AG08396 (cell line): Measurements from ENCODE around the gene FAM222A.
A peak's percentile ranks its signal among the peaks of the same experiment; 100 is the strongest.

ENCODE experiments used
- DNase-seq: peaks from one replicate; pipeline ENCODE4 v3.0.0; 2012; ENCODE audit warnings: low spot score, mixed read lengths

The FAM222A gene

DNA sequence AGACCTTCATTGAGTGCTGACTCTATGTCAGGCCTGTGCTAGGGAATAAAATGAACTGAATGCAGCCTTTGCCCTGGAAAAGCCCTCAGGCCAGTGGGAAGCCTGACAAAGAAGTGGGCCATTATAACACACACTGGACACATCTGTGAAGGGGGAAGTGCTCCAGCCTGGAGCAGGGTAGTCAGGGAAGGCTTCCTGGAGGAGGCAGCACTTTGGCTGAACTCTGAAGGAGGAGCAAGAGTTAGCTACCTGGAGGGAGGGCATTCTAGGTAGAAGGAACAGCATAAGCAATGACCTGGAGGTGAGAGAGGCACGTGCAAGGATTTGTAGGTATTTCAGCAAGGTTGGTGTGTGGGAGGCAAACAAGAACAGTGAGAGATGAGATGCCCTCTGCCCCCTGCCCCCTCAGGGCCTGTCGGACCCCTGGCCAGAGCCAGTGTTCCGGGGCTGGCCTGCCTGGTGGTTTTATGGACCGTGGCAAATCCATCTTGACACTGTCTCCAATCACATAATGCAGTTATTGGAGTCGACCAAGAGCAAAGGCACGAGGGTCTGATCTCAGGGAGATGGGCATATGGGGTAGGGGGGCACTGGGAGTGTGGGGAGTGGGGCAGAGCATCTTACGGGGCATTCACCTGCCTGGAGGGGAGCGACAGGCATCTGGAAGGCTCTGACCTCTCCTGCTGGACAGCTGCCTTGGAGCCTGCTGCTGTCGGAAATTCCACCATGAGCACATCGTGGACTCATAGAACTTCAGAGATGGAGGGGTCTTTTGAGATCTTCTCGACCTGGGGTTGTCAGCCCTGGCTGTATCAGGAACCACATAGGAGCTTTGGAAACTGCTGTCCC lies 2.7 kb upstream of the FAM222A start:
- peak; percentile 53 for DNase-seq

DNA sequence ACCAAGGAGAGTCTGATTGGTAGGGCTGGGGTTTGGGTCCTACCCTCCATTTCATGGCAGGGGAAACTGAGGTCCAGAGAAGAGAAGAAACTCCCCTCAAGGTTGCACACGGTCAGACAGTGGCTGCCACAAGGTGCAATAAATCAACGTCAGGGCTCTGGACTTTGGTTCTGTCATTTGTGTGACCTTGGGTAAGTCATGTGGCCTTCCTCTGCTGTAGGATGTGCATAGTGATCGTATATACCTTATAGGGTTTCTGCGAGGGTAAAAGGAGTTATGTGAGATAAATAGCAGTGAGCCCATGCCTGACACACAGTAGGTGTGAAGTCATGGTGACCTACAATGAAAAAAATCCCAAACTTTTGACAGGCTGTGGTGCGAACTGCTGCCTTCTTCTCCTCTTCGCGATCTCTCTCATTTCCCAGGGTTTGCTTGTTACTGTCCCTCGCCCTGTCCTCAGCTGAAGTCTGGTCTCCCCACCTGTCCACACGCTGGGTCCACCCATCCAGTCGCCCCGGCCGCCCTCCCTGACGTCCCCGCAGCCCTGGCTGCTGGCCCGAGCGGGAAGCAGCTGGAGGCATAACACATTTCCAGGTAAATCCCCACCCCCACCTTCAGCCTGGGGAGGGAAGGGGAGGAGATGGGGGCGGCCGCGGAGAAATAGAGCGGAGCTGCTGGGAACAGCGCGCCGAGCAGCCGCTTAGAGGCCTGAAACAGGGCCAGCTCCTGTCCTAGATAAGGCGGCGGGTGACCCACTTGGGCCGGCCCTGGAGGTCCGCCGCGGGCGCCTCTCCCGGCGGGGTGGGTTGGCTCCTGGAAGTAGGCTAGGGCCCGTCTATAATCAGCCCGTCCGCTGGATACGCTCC lies 1.8 kb upstream of the FAM222A start:
- no peak for DNase-seq

DNA sequence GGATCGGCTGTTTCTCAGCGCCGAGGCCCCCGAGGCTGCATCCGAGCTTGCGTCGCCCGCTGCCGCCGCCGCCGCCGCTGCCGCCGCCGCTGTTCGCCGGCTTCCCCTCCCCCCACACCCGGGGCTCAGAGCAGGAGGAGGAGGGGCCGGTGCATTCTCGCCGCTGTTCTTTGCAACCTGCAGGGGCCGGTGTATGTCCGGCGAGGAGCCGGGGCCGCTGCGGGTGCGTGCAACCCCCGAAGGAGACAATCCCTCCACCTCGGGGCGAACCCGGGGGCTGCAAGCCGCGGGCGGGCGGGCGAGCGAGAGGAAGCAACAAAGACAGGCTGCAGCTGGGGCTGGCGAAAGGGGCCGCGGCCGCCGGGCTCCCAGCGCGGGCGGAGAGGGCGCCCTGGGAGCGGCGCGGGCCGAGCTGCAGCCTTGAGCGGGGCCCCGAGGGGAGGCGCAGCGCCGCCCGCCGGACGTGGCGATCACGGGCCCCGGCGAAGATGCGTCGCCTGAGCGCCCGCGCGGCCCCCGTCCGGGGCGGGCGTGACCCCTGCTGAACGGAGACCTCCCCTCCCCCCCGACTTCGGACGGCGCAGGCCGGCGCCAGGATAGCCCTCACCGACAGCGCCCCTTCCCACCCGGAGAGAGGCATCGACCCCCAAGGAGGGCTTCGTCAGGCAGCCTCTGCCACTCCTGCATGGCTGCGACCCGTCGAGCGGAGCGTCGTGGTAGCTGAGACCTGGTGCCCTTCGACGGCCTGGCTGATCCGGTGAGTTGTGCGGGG lies 702 bp downstream of the FAM222A start:
- DNase-seq = peak; percentile 63

DNA sequence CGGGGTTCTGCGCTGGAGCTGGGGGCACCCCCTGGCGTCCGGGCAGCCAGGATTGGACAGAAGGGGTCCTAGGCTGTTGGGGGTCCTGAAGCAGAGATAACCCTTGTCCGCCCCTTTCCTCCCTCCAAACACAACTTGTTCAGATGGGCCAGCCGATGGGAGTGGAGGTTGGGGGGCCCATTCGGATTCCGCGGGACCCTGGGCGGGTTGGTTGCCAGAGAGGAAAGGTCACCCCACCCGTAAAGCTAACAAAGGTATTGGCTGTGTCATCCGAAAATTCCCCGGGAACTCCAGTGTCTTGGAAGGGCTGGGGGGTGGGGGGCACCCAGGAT lies 1.3 kb downstream of the FAM222A start:
- no peak for DNase-seq

DNA sequence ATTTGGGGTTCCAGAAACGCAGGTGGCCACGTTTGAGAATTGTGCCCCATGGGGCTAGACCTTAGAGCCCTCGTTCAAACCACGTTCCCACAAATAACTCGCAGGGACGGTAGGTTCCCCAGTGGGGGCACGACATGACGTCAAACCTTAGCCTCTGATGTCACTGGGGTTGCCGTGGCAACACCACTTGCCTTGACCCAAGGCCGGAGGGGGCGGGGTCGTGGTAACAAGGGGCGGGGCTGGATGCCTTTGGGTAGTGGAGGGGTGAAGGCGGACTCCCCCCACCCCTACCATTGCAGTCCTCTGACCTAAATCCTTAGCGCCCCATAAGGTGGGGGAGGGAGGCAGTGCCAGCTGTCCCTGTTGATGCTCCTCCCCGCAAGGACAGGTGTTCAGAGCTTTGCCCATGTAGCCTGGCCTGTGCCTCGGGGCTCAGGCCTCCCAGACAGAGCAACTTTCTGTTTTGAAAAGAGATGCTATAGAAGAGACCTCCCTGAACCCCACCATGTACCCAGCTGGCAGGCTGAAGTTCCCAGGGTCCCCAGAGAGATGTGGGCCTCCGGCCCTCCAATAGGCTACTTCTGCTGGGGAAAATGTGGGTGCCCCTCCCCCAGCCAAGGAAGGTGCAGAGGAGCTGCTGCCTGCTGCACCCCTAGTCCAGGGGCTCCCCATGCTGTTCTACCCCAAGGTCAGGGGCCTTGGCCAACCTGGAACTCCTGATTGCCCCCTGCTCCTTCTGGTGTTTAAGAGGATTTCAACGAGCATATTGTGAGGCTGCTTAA lies 1.9 kb downstream of the FAM222A start:
- no peak for DNase-seq

DNA sequence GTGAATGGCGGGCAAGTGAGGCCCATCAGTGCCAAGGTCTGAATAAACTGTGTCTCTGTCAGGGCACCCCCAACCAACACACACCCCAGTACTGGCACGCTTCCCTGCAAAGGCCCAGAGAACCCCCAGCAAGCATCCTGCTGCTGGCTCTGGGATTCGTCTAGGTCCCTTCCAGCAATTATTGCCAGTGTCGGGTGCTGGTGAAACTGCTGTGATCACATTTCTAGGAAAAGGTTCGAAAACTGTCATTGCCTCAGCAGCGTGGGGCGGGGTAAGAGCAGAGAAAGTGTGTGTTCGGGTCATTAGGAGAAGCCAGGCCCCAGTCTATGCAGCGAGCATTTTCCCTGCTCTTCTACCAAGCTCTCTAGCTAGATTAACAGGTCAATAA lies 2.5 kb downstream of the FAM222A start:
- DNase-seq = no peak

DNA sequence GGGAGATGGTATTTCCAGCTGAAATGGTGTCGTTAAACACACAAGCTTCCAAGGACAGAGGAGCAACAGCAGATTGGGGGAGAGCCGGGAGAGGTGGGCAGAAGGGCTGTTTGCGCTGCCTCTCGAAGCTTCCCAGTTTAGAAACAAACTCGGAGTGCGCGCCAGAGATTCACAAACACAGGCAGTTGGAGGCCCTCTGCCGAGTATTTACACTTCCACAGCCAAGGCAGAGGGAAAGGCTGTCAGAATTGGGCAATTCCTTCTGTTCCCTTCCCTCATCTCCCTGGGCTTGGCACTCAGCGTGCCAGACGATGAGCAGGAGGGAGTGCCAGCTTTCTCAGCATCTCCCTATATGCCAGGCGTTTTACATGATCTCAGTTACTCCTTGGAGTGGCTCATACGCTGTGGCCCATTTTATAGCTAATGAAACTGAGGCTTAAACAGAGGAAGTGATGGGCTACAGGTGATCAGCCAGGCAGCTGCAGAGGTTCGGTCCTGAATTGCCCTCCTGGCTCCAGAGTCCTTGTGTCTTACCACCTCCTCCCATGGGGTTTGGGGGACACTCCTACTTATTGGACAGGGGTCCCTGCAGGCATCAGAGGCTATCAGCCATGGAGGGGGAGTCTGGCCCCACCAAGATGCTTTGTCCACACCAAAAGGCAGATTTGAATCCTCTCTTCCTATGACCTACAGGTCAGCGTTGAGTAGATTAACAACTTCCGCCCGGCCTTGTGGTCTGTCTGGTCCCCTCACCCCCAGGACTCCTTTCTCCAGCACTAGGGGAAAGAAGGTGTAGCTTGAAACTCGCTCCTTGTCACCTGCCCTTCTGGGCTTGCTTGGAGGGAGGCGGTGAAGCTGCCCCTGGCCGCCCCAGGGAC lies 3.1 kb downstream of the FAM222A start:
- peak; percentile 36 for DNase-seq

DNA sequence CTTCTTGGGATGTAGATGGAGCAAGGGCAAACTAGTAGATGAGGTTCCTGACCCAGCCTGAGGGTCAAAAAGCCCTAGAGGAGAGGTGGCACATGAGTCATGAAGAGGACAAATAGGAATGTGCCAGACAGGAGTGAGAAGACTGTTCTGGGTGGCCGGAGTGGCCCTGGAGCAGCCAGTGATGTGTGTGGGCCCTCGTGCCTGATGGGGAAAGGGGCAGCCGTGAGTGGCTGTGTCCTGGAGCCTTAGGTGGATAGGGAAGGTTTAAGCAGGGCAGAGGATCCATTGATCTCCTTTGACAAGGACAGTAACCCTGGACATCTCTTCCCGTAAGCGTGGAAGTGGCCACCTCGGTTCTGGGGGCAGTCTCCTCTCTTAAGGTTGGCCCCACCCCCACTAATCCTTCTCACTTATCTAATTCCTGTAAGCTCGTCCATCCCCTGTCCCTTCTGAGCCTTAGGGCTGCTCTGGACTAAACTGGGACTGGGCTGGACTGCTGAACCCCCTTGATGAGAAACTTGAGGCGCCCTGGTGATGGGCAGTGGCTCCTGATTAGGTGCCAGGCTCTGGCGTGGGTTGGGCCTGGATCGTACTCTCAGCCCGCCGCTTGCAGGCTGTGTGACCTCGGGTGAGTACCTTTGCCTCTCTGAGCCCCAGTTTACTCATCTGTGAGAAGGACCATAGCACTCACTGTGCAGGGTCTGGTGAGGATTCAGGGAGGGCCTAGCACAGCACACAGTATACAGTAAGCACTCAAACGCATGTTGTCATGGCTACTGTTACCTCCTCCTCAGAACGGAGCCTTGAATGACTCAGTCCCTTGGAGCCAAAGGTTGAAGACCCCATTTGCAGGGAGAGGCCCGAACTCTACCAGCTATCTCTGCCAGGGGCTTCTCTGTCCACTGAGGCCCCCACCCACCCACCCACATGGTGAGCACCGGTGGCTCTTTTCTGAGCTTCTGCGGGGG lies 4.0 kb downstream of the FAM222A start:
- no peak for DNase-seq

DNA sequence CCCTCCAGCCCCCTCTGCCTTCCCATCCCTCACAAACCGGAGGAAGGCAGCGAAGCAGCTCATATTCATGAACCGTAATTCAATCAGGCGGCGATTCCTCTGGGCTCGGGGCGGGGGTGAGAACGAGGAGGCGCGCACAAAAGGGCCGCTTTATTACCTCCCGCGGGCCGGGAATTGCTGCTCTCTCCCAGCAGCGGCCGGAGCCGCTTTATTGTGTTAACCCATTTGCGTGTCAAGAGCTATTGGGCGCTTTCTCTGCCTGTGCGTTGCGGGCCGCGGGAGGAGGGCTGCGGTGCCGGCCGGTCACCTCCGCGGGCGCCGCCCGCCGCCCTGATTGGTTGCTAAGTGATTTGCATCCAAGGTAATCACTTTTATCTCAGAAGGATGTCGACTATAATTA lies 4.8 kb downstream of the FAM222A start:
- no peak for DNase-seq

DNA sequence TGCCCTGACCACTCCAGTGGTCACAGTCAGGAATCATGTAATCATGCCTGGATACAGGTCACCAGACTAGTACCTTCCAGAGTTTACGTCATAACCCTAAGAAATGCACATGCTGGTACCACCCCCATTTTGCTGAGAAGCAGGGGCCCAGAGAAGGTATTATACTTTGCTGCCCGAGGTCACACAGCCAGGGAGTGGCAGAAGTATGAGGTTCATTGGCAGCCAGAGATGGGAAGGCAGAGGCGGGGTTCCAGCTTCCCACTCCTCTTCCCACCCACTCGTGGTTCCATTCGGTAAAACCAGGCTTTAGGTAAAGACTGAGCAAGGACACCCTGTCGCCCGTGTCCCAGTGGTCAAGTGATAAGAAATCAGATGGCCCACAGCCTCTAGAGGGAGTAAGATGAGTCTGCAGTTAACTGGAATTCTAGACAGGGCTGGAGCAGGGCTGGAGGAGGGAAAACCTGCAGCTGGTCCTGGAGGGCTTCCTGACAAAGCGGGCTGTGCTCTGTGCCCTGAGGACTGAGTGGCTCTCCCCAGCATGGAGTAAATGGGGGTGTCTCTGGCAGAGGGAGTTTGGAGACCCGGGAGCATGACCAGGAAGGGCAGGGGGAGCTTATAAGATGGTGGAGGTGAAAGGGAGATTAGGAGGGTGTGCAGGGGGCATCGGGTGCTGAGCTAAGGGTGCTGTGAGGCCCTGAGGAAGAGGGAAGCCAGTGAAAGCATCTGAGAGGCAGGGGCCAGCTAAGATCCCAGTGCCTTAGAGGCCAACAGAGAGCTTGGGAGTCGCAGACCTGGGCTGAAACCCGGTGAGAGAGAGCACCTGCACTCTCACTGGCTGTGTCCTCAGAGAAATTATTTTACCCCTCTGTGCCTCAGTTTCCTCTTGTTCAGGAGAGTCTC lies 5.7 kb downstream of the FAM222A start:
- no peak for DNase-seq

DNA sequence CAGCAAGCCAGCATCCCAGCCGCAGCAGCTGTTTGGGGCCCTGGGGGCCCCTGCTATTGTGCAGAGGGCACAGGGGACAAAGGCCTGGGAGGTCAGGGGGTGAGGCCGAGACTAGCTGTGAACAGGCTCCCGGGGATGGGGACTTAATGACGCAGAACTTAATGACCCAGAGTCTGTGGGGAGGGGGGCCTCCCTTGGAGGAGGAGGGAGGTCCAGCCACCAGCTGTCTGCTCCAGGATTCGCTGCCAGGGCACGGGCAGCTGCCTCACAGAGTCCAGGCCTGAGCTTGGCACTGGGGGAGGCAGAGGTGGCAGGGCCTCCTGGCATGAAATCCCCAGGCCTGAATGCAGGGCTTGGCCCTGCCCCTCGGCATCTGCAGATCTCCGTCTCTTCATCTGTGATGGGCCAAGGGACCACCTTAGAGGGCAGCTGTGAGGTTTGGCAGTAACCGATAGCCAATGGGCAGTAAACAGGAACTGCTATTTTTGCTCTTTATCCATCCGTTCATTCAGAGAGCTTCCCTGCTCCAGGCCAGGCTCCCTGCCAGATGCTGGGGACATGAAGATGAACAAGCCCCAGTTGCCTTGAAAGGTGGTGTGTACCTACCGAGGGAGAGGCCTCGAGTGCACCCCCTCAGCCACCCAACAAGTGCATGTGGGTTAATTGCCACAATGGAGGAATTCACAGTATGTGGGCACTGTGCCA lies 6.7 kb downstream of the FAM222A start:
- DNase-seq = no peak

DNA sequence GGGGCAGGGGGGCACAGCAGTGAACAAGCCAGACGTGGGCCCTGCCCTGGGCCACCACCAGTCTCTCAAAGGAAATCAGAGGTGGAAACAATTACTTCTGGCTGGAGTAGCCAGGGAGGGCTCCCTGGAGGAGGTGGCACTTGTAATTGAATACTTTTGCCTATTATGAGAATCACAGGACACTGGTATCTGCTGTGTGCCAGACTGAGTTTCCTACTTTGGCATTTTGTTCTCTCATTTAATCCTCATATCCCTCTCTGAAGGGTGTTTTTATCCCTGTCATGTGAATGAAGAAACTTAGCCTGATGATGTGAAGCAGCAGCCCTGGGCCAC lies 7.2 kb downstream of the FAM222A start:
- no peak for DNase-seq

DNA sequence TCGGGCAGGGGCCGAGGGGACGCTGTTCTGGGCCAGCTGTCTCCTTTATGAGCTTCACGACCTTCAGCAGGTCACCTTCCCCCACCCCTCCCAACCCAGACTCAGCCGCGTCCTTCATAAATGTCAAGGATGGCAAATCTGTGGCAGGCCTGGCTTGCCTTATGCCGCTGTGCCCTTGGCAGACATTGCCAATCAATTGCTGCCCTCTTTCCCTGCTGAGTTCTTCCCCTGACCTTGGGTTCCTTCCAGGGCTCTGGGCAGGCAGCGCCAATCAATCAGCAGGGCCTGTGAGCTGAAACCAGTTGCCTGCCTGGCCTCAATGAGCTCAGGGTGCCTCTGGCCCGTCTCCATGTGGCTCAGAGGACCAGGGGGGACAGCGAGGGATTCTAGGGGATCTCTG lies 7.7 kb downstream of the FAM222A start:
- no peak for DNase-seq

DNA sequence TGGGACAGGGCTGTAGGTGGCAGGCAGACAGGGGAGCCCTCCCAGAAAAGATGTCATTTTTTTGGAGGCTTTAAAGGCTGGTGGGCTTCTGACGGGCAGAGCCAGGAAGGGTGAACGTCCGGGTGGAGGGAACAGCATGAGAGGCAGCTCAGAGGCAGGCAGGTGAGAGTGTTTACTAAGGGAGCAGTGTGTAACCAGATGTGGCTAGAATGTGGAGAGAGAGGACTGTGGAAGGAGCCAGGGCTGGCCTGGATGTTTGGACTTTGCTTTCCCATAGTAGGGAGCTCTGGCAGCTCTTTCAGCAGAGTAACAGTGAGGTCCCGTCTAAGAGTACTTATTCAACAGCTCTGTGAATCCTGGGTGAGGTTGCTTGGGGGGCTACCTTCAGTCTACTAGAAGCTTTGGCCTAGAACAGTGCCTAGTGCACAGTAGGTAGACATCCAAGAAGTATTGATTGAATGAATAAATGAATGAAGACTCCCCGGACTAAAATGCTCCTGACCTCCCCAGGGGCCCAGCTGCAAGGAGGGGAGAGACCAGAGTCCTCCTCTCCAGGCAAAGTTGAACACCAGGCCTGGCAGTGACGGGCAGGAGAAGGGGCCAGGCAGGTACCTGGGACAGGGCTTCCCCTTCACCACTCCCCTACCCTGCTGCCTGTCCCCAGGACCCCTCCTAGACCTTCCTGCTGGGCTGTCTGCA lies 8.5 kb downstream of the FAM222A start:
- DNase-seq = no peak

DNA sequence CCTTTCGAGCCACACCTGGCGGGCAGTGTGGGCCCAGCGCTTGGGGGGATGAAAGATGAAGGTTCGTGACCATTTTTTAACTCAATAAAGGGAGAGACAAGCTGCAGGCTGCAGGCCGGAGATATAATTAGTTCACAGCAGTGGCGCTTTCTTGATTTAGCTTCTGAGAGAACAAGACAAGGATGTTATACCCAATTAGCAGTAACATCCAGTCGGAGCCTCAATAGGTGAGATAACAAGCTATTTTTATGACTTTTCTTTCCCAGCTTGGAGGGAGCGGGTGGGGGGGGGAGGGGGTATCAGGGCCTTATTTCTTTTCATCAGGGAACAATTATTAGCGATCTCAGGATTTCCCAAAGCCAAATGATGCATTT lies 9.1 kb downstream of the FAM222A start:
- no peak for DNase-seq

DNA sequence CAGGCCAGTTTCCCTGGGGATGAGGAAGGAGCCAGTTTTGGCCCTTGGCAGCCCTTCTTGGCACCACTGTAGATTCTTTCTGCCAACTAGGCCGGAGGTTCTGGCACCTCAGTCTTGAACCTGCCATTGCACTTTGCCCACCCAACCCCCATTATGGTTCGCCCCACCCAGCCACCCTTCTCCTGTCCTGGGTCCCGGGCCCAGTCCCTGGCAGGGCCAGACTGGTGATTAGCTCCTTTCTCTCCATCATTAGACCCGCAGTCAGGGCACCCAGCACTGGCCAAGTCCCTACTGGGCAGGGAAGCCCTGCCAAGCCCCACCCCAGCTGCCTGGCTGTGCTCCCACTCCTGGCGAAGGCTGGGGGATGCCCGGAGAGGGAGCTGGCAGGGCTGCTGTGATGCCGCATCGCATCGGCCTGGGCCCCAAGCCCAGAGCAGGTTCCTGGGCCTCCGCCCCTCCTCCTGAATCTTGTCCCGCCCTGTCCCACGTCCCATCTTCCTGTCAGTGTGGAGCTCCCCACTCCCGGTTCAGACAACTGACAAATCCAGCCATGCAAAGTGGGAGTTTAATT lies 9.8 kb downstream of the FAM222A start:
- no peak for DNase-seq

DNA sequence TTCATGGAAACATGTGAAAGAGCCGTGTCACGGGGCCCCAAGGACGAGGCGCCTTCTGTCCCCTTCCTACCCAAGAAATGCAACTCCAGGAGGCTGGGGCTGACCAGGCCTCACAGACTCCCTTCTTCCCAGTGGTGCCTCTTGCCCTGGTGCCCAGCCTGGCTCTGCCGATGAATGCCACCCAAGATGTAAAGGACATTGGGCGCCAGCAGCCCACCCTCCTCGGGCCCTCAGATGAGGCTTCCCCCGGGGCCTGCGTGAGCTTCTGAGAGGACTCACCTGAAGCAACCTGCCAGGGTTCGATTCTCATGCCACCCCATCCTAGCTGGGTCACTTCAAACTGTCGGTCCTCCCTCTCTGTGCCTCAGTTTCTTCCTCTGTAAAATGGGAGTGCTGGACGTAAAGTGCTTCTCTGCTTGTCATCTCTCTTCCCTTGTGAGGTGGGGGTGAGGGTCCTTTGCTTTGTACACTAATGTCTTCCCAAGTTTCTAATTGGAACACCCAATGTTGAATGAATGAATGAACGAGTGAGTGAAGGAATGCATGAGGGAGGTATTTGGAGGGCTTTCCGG lies 10.8 kb downstream of the FAM222A start:
- DNase-seq = no peak
